Activated T-cell treated with anti-CD3 and anti-CD28 coated beads for 1 hour (primary cell): ENCODE data around the gene TBC1D1.

Experiments
- DNase-seq: peaks from one replicate; pipeline ENCODE4 v3.0.0-alpha.2; 2020; ENCODE audit warnings: low read depth

TBC1D1 gene

DNA sequence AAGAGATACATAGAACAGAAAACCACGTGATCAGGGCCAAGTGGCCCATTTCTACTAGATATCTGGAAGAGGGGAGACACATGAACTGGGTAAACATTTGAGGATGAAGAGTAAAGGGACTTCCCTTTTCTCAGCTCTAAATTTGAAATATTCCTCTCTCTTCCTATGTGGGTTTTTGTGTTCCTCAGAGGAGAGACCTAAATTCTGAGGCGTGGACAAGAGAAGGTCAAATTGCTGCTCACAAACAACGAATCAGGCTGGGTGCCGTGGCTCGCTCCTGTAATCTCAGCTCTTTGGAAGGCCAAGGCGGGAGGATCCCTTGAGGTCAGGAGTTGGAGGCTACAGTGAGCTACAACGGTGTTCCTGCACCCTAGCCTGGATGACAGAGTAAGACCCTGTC lies 285.3 kb downstream of the TBC1D1 start:
- DNase-seq = no peak

DNA sequence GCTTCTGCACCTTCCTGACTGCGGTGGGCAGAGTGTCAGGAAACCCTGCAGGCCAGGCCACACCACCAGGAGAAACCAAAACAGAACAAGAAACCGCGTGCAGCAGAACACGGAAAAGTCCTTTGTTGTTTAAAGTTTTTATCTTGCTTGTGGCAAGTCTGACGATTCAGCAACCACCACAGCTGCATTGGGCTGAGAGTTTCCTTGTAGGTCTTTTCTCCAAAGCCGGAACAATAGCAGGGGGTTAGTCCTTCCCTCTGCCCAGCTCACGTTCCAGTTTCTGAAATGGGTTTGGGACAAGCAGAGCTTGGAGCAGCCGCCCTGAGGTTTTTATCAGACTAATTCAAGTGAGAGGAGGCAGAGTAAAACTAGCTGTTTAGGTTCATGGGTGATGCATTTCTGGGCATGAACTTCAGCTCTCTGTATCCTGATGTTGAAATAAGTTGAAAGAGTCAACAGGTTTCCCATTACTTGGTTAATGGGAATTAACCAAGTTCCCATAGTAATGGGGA lies 286.2 kb downstream of the TBC1D1 start:
- peak; percentile 27 for DNase-seq

DNA sequence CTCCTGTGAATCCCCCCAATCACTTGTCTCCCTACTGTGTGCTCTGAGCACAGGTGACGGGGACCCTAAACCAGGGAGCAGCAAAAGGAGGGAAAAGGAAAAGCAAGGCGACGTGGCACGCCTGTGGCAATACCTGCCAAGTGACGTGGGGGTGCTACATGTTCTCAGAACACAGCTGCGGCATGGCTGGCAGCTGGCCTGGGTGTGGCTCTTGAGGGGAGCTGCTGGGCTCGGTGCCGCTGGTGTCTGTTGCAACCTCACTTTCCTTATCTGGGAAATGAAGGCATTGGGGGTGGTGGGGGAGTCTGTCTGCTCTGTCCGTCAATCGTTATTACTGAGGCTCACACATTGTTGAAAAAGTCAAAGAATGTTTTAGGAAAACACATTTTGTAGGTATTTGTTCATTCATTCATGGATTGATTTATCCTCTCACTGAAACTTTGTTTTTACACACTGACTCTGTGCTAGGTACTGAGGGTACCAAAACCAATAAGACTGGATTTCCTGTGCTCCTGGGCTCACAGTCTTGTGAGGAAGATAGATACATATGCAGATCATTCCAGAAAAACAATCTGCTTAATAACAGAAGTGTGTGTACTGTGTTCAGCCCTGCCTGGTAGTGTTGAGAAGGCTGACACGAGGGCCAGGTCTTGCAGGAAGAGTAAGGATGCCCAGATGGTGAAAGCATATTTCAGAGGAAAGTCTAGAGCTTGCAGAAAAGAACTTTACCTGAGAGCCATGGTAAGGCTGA lies 286.9 kb downstream of the TBC1D1 start:
- DNase-seq = peak; percentile 29

DNA sequence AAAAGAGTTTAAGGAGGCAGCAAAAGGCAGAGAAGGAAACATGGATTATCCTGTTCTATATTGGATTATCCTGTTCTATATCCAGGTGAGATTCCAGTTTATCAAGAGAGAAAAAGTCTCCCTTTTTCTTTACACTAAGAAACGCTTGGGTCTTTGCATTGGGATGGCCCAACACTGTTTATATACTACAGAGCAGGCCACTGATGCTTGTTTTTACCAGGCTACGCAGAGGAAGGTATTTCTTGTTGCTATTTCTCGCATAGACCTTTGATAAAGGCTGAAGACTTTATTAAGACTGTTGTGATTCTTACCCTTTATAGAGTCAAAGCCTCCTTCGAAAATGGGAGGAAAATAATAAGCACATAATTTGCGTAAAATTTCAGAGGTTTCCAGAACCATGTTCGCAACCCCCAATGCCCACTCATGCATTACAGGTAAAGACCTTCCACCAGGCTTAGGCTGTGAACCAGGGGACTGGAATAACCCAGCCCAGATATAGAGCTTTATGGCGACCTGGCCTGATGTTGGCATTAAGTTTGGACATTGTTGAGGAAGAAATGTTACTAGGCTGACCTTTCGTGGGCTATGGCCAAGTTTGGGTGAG lies 287.6 kb downstream of the TBC1D1 start:
- DNase-seq = no peak

DNA sequence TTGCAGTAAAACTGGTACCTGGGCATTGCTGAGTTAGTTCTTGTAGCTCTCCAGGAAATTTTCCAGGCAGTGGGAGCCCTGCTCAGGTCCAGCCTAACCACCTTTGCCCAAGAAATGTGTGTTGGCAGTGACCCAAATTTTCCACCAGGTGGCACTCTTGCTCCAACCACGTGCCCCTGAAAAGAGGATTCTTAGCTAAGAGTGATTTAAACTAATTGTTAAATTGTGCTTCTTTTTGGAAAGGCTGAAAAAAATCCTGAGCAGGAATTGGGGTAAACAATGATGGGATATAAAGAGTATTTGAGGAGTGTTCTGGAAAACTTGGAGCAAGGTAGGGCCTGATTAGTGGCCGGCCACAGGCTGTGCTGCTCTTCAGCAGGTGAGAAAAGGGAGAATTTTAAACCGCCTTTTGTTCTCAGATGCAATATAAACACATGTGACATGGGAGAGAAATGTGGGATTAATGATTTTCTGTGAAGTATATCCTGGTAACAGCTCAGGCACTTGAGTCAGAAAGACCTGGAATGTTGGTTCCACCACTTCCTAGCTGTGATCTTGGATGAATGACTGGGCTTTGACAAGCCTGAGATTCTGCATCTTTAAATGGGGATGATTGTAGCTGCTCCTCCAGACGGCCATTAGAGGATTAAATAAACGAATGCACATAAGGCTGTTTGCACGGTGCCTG lies 288.9 kb downstream of the TBC1D1 start:
- peak; percentile 60 for DNase-seq

DNA sequence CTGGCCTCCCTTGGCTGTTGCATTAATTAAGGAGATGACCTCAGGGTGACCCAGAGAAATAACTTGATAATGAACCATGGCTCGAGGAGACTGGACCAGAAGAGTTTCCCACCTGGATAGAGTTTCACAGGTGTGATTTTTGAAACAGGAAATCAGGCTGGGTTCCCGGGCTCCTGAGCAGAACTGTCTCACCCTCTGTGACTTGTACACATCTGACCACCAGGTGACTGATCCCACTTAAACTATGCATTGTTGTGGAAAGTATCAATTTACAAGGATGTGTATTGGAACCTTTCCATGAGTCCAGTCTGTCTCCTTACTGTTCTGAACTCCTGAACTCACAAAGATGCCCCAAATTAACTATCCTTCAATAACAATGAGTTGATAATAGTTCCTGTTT lies 289.6 kb downstream of the TBC1D1 start:
- no peak for DNase-seq

DNA sequence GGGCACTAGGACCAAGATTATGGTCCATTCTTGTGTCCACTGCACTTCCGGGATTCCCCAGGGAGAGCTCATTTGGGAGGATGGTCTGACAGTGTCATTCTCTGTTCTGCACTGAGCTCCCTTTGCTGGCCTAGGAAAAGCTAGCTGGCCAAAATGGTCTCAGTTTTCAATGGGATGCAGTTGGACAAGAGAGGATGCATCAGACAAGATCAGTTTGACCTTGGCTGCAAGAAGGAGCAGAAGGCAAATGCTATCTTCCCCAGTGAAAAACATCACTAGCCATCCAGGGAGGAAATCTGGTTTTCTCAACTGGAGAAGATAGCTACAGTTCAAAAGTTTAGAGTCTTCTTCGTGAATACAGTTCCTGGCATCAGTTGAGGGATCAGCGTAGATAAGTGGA lies 290.4 kb downstream of the TBC1D1 start:
- no peak for DNase-seq

DNA sequence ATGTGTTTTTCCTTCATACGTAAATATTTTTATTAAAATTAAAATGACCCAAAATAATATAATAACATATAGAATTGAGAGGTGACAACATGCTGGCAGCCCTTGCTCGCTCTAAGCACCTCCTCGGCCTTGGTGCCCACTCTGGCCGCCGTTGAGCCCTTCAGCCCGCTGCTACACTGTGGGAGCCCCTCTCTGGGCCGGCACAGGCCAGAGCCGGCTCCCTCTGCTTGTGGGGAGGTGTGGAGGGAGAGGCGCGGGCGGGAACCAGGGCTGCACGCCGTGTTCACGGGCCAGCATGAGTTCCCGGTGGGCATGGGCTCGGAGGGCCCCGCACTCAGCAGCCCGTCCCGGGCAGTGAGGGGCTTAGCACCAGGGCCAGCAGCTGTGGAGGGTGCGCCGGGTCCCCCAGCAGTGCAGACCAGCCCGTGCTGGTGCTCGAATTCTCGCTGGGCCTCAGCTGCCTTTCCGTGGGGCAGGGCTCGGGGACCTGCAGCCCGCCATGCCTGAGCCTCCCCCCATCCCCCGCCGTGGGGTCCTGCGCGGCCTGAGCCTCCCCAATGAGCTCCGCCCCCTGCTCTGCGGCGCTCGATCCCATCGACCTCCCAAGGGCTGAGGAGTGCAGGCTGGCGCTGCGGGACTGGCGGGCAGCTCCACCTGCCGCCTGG lies 291.6 kb downstream of the TBC1D1 start:
- no peak for DNase-seq

DNA sequence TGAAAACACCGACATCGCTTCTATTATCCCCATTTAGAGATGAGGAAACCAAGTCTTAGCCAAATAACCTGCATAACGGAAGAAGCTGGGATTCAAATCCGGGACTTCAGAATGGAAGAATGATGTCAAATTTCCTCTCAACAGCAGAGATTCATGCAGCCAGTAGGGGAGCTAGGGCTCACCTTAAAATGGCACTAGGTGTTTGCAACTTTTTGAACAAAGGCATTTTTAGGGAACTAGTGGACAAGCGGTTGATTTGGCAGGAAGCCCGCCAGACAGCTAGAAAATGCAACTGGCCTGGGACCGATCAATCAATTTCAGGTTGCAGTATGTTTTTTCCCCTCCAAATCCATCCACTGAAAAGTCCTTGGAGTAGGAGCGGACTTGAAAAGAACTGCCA lies 293.5 kb downstream of the TBC1D1 start:
- DNase-seq = no peak

DNA sequence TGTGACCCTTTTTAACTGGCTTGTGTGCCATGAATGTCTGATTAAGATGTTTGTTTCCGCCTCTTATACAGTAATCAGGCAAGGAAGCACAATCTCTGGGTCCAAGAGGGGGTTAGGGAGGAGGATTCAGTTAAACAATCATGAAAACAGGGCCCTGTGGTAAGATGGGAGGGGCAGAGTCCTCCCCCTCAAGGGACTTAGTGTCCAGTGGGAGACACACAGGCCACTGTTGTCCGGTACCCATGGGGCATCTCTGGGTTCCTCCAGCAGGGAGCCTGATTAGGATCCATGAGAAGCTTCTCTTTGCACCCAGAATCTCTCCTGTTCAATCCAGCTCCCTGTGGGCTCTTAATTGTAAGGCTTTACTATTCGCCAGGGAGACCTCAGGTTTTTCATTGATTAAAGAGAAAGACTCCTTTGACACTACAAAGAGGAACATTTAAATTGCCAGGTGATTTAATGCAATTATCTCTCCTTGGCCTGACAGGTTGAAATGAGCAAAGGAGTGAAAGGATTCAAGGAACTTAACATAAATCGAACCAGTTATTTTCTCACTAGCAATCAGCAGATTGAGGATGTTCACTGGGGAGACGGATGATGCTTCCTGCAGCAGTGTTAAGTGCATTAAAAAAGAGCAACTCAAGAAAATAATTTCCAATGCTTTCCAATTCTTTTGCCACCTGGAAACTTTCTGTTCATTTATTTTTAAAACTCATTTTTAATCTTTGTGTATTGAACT lies 294.7 kb downstream of the TBC1D1 start:
- no peak for DNase-seq

DNA sequence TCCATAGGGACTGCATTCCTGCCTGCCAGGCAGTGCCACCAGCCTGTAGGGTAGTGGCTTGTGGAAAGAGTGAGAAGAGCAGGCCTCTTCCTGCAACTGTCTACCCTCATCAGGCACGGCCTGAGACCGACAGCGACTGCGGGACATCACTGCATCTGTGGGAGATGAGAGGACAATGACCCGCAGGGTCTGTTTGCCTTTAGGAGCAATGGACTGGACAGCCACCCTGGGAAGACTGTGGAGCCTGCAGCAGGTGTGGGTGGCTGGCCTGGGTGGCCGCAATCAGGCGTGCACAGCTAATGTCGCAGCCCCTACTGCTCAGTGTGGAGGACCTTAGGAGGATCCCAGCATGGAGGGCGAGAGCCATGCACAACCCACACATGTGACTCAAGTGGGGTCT lies 297.3 kb downstream of the TBC1D1 start:
- DNase-seq = no peak

DNA sequence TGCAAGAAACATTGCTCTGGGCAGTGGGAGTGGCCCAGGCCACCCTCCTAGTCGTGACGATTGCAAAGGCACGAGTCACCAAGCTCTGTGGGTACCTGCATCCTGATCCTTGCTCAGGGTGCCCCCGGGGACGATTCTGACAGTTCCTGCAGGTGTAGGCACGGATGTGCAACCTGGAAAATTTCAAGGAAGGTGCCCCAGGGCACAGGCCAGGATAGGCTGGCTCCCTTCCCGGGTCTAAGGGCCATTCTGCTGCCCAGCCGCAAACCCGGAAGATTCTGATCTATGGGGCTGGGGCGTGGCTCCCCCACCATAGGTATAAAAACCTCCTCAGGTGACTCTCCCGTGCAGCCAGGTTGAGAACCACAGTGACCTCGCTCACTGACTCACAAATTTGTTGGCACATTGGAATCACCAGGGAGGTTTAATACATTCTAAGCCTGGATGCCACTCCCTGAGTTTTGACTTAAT lies 297.8 kb downstream of the TBC1D1 start:
- no peak for DNase-seq
